T-helper 2 cell treated with Interferon-gamma antibody and Interleukin-4, amounts not matched to agents 100 ng/mL and 5 ng/mL, for 36 hours (primary cell): ENCODE results near the gene CSTPP1. TPM values are rescaled to one million over a fixed set of nuclear protein-coding genes. Genes with fewer than 3 reads are reported as not detected.

Source experiments
- intact Hi-C: fragments of 100-400 bp; cut with micrococcal nuclease; formaldehyde crosslinking; loops from one replicate; pipeline ENCODE4 v1.15.1; 2023
- total RNA-seq: library from RNA; stranded (reverse); gene quantifications from 2 replicates; pipeline ENCODE4 v1.2.3, GENCODE V29; 2022

The CSTPP1 gene
- total RNA-seq, 1 donor from 2014 or later = 17.4 TPM

DNA sequence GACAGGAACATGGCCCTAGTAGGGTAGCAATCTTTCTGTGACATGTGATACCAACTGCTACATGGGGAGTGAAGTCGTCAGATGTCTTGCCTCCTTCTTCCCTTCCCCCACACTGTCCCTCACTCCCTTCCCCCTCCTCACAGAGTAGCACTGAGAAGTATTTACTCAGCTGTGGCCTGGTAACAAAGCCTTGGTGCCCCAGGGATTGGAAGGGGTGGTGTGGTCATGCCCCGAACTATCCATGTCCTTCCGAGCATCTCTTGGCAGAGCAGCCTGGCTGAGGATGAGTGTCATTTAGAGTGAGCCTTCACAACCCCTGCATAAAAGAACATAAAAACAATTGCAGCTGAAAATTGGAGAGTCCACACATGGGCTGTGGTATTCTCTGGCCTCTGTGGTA lies 194.0 kb downstream of the CSTPP1 start:
- intact Hi-C loops = no loop called here

DNA sequence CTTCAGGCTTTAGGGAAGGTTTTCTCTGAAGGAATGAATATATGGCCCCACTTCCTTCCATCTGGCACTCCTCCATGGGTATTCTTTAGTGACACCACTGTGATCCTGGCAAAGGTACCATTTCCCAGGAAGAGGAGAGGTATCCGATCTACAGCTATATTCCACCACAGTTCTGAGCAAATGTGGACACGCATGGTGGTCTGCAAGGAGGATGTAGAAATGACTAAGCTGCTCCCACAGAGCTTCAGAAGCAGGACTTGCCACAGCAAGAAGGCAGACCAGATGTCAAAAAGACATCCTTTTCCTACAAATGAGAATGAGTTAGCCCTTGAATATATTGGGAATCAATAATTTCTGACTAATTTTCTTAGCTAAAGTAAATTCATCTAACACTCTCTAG lies 194.6 kb downstream of the CSTPP1 start:
- intact Hi-C loops = no loop called here

DNA sequence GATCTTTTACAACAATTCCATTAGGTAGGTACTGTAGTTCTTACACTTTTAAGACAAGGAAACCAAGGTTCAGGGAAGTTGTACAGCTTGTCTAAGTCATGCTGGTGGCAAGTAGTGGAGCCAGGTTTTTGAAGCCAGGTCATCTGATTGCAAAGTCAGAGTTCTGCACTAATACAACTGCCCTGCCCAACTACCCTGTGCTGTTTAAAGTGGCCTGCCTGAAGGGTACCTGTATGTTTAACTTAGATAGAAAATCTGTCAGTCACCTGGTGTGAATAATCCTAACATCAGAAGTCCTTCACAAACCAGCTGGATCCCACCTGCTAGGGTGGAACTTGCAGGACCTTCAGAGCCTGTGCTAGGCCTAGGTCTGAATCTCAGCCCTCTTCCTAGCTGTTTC lies 195.9 kb downstream of the CSTPP1 start:
- intact Hi-C loops = no loop called here

DNA sequence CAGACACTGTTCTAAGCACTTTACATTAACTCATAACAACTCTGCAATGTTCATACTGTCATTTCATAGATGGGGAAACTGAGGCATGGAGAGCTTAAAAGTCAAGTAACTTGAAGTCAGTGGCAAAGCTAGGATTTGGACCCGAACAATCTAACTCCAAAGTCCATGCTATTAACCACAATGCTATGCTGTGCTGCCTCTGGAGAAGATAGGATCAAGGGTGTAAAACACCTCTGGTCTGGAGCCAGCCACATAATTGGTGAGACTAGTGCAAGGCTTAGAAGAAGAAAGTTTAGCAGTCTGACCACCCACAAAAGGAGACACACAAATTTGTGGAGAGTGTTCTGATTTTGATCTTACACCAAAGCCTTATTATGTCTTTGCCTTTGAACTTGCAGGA lies 196.4 kb downstream of the CSTPP1 start:
- intact Hi-C loops = no loop called here

DNA sequence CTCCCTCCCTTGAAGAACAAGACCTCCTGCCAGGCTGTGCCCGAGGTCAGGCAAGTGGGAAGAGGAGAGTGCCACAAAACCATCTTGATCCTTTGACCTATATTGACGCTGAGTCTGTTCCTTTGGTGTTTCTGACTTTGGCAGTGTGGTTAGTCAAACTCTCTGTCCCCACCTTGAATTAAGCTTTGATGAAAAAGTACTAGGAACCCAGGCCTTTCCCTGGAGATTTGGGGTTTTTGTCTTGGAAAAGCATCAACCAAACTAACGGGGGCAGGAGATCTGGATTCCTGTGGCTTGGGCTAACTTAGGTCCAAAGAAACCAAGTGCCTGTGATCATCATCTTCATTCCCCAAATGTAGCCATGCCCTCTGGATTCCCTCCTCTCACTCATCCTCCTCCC lies 199.8 kb downstream of the CSTPP1 start:
- intact Hi-C loops = no loop called here

DNA sequence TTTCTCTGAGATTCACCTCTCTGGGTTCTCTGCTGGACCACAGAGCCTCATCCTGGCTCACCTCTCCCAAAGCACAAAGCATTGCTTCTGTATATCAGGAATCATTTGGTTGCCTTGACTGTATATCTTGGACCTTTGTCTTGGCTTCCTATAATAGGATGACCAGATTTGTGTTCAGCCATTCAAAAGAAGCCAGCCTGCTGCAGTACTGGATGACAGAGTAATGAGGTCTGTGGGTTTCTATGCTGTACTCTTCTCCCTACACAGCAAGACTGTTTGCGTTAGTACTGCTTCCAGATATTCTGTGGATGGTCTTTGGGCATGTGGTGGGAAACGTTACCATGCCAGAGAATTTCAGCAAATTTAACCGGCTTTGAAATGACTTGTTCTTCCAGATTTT lies 200.4 kb downstream of the CSTPP1 start:
- intact Hi-C loops = no loop called here

DNA sequence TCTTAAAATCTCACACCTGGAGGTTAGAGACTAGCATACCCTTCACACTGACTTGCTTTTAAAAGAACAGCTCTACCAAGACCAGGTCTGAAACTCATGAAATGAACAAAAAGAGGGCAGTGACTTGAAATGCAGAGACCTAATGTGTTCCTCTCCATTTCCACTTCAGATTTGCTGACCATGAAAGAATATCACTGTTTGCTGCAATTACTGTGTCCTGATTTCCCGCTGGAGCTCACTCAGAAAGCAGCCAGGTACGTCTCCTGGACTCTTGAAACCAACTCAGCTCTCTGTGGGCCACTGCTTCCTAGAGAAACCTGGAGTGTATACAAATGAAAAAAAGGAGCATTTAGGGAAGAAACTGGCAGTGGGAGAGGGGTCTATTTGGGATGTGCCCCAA lies 200.9 kb downstream of the CSTPP1 start:
- intact Hi-C loops = no loop called here

DNA sequence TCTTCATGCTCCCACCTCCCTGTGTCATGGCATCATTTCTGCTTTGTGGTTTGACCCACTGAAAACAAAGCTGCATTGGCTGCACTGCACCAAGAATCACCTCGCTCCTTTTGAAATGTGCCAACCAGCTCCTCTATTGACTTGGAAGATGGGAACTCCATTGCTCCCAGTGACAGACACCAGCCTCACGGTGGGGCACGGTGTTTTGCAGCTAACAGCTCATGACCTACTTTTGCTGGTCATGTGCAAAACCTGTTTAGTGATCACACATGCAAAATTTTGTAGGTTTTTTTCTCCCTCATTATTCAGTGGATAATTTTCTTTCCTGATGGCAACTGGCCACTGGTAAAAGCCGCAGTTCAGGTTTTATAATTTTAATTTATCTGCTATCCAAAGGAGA lies 203.3 kb downstream of the CSTPP1 start:
- intact Hi-C loops = no loop called here

DNA sequence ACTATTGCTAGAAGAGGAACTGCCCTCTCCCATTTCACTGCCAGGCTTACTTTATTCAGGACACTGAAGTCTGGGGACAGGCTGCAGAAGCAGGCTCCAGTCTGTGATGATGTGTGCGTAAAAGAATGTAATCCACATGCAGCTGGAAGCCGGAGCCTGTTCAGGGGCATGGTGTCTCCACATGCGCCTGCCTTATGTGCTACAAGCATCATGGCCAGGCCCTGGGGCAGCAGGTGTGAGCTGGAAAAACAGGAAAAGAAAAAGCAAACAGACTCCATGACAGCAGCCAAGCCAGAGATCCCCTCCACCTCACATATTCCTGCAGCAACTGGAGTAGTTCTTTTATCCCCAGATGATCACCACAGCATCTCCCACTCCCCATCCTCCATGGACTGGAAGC lies 206.8 kb downstream of the CSTPP1 start:
- intact Hi-C loops = no loop called here

DNA sequence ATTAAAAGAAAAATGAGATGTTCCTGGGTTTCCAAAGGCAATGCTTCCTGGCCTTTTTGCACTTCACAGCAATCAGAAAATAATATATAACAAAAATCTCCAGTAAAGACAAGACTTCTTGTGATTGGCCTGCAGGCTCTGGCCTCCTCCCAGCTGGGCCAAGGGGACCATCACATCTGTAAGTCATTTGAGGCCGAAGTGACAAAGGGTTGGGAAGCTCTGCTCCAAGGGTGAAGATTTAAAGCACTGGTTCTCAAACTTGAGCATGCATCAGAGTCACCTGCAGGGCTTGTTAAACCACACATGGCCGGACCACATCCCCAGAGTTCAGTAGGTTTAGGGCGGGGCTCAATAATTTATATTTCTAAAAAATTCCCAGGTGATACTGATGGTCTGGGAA lies 208.0 kb downstream of the CSTPP1 start:
- intact Hi-C loops = no loop called here

DNA sequence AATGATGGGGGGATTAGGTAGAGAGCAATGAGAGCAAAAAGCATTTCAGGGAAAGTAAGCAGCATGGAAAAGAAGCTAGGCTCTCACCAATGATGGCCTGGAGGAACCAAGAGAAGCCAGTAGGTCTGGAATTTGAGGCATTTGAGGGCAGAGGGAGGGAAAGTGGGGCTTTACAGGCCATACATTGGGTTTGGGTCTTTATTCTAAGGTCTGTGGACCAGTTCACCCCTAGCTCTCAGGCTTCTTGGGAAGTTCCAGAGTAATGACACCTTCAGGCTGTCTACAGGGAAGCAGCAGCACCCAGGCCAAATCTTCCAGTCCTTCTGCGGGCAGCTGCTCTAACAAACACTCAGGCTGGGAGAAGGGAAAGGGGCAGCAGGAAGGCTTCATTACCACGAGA lies 210.7 kb downstream of the CSTPP1 start:
- intact Hi-C loops = no loop called here

DNA sequence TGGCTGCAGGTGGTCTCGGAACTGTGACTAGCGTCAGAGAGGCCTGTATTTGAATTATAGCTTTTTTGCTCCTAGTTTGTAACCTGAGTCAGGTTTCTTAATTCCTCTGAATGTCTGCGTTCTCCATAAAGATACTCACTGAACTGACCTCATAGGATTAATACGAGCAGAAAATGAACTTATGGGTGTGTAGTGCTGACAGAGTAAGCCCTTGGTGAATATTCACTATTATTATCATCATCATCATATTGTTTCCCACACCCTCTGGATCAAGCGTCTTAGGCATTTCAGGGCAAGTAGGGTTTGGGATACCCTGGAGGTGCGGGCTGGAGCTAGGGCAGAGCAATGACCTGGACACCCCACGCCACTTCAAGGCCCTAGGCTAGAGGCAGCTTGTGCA lies 211.1 kb downstream of the CSTPP1 start:
- intact Hi-C loops = no loop called here

DNA sequence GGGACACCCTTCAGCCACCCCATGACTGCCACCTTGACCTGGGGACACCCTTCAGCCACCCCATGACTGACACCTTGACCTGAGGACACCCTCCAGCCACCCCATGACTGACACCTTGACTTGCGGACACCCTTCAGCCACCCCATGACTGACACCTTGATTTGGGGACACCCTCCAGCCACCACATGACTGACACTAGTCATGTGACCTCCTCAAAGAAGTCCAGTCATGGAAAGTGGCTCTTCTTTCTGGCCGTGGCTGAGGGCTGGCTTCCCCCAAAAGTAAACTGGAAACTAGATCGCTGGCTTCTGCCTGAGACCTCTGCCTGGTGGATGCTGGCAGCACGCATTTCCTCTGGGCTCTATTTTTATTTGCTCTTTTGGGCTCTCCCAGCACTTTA lies 211.7 kb downstream of the CSTPP1 start:
- intact Hi-C loops = no loop called here

DNA sequence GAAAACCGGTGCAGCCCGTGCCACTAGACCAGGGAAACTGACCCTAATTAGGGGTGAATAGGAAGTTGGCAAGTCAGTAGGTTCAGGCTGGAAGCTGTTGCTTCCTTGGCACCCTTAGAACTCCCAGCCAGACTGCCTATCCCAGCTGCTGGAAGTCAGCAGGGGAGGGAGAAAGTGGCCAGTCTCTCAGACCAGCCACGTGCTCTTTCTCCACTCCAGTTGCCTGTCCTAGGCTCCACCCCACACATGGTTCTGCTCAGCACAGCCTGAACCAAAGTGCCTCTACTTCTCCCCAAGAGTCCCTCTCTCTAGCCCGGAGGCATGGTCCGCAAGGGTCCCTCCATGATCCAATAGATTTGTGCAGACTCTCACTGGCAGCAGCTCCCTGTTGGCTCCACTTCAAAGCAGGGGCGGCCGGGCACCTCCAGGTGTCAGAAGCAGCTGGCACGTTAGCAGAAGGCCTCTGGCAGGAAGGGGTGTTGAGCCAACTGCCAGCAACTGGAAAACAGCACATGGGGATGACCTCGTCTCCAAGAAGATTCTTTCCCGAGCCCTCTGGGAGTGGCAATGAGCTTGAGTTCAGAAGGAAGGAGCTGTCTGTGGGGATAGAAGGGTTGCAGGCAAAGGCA lies 212.5 kb downstream of the CSTPP1 start:
- intact Hi-C loops = no loop called here

DNA sequence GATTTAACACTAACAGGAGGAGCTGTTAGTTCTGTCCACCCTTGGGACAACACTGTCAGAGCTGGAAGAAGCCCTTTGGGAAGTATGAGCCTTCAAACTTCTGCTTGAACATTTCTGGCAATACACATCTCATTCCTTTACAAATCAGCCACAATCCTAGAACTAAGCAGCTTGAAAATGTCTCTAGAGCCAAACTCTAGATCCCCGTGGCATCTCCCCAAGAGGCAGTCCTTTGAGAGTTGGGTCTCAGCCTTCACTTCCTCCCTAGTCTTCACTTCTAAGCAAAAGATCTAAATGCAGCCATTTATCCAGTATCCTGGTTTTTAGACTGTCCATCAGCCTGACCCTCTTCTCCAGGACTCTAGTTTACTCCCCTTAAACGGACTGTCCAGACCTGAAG lies 213.2 kb downstream of the CSTPP1 start:
- intact Hi-C loops = no loop called here

DNA sequence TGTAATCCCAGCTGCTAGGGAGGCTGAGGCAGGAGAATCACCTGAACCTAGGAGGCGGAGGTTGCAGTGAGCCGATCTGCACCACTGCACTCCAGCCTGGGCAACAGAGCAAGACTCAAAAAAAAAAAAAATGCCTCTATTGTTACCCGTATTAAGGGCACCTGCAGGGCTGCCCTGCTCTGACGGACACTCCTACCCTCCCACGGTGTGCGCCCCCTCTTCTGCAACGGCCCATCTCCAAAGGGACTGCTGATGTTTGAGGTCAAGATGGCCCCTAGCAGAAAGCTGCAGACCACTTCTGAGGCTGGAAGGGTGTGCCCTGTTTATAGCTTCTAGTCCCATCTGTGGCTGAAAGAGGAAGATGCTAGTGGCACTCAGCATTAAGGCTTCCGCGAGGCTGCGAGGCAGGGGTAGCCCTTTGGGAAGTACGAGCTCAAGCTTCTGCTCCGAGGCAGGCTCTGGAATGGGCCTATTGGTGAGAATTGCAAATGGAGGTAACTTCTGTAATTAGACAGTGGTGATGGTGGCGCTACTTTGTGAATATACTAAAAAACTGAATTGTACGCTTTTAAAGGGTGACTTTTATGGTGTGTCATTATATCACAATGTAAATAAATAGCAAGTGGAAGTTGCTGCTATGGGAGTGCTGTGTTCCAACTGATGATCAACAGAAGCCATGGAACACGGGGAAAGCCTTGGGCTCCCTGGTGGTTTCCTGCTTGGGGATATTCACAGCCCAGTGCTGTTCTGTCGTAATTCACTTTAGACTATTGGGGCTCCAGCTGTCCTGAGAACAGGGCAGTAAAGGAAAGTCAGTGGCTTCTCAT lies 215.8 kb downstream of the CSTPP1 start:
- intact Hi-C loops = loop anchor here (2.0 kb wide), 1 partner anchor 234 kb away; the partner anchor contains the start of gene LRP4

DNA sequence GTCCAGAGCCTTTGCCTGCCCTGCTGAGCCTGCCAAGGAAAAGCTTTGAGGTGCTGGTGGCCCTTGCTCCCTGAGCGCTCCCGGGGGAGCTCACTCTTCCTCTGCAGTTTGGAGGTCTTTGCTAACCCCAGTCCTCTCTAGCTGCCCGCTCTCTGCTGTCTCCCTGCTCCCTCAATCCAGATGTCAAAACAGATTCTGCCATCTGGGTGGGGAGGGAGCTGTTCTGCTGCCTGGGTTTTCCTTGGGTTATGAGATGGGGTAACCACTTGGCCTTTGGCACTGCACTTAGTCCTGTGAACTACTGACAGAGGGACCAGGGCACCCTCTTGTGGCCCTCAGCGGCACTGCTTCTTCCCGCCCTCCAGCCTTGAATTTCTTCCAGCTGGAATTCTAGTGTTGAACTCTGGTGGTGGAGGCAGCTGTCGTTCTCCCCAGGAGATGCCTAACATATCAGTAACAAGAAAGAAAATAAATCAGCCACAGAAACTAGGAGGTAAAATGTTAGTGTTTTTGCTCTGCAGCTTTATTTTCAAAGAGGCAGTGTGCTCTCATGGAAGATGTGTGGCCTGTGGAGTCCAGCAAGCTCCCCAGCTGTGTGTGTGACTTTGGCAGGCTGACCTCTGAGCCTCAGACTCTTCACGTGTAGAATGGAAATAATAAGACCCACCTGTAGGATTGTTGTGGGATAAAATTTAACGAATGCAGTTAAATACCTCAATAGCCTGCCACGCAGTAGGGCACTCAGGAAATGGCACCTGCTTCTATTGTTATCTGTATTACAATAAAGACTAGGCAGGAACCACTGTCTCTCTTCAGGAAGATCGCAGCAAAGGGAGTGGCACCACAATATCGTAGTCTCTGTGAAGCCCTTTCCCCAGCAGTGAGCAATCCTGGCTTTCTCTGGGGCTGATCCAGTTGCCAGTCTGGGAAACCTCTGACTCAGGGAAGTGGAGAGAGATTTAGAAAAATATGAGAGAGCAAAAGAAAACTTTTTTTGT lies 216.7 kb downstream of the CSTPP1 start:
- intact Hi-C loops = loop anchor here (1.0 to 2.0 kb wide), 2 partner anchors 234 to 264 kb away; partner anchors contain the start of gene LRP4

DNA sequence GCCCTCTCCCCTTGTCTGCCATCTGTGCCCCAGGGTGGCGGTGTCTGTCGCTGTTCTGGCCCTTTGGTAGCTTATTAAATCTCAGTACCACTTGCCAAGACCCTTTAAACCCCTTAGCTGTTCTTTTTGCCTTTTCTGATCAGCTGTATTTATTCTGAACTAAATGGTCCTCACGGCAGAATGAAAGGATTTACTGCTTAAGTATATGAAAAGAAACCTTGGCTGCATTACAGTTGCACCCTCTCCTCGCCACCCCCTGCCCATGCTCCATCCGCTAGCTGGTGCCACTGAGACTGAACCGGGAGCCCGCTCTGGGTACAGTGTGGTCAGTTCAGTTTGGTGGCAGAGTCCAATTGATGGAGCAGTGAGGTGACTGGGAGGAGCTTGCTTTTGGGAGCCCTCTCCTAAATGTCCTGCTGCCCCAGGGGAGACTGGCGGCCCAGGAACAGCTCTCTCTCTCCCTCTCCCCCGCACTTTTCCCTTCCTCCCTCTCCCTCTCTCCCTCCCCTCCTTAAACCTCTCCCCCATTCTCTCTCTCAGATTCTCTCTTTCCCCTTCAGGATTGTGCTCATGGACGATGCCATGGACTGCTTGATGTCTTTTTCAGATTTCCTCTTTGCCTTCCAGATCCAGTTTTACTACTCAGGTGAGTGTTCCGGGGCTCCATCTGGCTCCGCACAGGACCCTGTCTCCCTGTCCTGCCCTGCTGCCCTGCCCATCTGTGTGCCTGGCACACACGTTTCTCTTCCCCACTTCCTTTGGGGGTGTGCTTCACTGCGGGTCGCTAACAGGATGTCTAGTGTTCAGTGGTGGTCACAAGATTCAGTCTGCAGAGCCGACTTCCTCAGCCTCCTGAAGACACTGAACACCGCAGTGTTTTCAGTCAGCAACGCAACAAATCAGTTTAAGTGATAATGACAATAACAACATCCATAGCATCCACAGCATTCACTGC lies 218.3 kb downstream of the CSTPP1 start:
- intact Hi-C loops = no loop called here

DNA sequence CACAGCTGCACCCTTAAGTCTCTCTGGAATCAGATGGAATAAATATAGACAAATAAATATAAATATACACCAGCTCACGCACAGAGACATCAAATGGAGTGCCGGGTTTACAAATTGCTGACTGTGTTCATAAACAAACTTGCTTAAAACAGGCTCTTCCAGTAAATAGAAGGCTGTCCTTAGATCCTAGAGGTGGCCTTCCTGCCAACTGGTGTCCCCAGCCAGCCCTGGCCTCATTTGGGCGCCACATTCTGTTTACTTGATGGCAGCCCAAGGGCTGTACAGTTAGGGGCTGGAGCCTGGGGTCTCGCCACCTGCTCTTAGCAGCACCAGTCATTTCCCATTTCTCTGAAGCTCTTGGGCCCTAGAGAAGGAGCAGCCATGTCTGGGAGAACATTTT lies 219.3 kb downstream of the CSTPP1 start:
- intact Hi-C loops = no loop called here

DNA sequence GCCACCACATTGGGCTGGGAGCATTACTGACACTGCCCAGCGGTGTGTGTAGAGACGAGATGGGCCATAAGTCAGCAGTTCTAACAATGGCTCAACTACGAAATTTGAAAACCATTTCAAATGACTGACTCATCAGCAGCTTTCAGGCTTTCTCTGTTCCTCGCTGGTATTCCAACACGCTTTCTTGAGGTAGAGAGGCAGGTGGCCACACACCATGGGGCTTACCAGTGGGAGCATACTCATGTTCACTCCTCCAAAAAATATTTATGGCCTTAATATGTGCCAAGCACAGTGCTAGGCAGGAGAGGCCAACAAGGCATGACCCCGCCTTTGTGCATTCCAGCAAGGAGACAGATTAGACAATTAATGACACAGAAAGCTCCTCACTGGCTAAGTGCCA lies 219.8 kb downstream of the CSTPP1 start:
- intact Hi-C loops = no loop called here

DNA sequence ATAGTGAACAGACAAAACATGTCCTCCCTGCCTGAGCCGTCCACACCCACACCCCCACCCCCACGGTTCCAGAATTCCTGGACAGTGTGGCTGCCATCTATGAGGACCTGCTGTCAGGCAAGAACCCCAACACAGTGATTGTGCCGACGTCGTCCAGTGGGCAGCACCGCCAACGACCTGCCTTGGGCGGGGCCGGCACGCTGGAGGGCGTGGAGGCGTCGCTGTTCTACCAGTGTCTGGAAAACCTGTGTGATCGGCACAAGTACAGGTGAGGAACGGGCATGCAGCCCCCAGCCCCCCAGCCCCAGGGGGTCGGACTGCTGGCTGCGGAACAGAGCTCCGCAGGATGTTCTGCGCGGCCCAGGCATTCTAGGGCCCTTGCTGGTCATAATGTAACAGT lies 220.4 kb downstream of the CSTPP1 start:
- intact Hi-C loops = no loop called here
